Hippocampal formation (tissue), 2 donors: Measurements from ENCODE around the gene ARHGEF10L.

Source experiments
- DNase-seq, 2 donors: peaks; one replicate each; lab custom pipeline; 2025; lab: John Stamatoyannopoulos, UW

Gene ARHGEF10L

GRCh38 chr1:17550729-17551584, 11.5 kb downstream of the ARHGEF10L start:
- no peak for DNase-seq

DNA sequence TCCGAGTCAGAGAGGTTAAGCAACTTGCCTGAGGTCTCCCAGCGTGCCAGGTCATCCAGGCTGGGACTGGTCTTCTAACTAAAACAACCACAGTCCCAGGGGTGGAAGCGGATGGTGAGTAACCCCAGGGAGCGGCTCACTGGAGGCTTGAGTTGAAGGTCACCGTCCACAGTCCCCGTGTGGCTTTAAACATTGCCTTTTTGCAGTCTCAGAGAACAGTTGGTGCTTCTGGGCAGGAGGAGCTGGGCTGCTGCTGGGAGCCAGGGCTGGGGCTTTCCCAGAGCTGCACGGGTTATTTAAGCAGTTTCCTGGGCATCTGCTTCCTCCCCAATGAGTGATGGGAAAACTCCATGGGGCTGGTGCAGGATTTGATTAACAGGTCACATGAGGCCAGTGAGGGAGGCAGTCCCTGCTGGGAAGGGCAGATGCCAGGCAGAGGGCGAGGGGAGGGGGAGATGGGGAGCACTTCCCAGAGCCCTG, 12.3 kb downstream of the ARHGEF10L start:
- no peak for DNase-seq

GRCh38 chr1:17553975-17554700, 14.6 kb downstream of the ARHGEF10L start:
- no peak for DNase-seq

GRCh38 chr1:17554954-17555353, 15.5 kb downstream of the ARHGEF10L start:
- DNase-seq: no peak

DNA sequence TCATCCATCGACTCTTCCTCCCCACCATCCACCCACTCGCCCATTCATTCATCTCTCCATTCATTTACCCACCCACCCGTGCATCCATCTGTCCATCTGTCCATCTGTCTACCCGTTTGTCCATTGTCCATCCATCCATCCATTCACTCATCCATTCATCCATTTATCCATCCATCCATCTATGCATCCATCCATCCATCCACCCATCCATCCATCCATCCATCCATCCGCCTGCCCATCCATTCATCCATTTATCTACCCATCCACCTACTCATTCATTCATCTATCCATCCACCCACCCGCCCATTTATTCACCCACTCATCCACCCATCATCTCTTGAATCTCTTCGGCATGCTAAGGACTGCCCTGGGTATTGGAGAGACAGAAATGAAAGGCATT, 18.5 kb downstream of the ARHGEF10L start:
- DNase-seq: no peak

DNA sequence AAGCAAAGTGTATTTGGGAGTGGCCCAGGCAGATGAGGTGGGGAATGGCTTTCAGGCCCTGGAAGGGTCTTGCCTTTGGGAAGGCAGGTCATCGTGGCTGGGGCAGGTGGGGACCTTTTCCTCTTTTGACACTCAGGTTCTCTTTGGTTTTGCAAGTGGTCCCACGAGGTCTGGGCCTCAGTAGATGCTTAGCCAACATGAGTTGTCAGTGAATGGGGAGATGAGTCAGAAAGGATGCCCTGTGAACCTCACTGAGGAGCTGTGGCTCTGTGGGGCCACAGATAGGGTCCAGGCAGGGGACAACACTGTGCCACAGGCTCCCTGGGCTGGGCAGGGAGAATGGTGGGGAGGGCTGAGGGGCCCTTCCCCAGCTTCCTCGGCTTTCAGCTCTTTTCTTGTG, 19.0 kb downstream of the ARHGEF10L start:
- no peak for DNase-seq

GRCh38 chr1:17558954-17559614, 19.6 kb downstream of the ARHGEF10L start:
- DNase-seq: no peak

GRCh38 chr1:17559615-17560419, 20.3 kb downstream of the ARHGEF10L start:
- no peak for DNase-seq

DNA sequence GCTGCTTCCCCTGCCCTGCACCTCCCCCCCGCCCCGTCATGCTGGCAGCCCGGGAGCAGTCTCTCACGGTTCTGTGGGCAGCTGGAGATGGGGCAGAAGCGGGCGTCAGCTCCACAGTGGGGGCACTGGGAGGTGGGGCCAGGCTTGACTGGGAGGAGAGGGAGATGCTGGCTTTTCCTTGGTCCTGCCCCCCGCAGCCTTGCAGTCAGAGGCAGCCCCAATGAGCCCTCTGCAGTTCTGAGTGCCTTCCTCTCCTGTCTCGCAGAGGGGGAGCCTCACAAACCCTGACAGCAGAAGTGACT, 21.7 kb downstream of the ARHGEF10L start:
- DNase-seq: no peak

GRCh38 chr1:17561561-17561985, 22.1 kb downstream of the ARHGEF10L start:
- no peak for DNase-seq

GRCh38 chr1:17562375-17562774, 22.9 kb downstream of the ARHGEF10L start:
- DNase-seq: no peak

- DNase-seq: peak in 1 of 2 donors; percentile 11
Observed at GRCh38 chr1:17563494-17564281, 24.2 kb downstream of the ARHGEF10L start.

GRCh38 chr1:17564458-17565393, 25.2 kb downstream of the ARHGEF10L start:
- no peak for DNase-seq

DNA sequence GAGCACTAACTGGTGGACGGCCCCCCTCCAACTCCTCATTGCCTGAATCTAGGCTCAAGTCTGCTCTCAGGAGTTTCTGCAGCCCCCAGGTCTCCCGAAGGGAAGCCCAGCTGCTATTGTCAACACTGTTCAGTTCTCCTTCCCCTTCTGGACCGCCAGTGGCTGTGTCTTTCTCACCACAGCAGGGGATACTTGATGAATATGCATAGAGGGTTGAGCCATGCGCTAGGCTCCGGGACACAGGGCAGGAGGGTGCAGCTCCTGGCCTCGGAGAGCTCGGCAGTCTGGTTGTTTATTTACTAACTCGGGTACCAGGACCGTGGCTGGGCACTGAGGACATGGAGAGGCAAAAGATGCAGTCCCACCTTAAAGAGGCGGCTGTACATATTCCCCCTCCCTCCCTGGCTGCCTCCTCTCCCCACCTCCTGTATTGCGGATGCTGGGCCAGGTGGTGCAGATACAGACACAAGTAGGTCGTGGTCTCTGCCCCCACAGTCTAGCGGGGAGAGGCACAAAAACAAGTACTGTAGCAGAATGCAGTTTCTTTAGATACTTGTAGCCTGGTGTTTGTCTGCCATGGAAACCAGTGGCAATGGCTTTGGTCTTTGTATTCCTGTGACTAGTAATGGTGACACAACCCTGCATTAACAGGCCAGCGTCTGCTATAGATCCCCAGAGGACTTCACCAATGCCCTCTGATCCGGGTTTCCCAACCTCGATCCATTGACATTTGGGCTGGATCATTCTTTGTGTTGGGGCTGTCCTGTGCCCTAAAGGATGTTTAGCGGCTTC, 26.2 kb downstream of the ARHGEF10L start:
- DNase-seq: peak in 1 of 2 donors; percentile 33

GRCh38 chr1:17566417-17566816, 26.9 kb downstream of the ARHGEF10L start:
- no peak for DNase-seq

GRCh38 chr1:17566892-17567291, 27.4 kb downstream of the ARHGEF10L start:
- no peak for DNase-seq

GRCh38 chr1:17567582-17567981, 28.1 kb downstream of the ARHGEF10L start:
- no peak for DNase-seq

DNA sequence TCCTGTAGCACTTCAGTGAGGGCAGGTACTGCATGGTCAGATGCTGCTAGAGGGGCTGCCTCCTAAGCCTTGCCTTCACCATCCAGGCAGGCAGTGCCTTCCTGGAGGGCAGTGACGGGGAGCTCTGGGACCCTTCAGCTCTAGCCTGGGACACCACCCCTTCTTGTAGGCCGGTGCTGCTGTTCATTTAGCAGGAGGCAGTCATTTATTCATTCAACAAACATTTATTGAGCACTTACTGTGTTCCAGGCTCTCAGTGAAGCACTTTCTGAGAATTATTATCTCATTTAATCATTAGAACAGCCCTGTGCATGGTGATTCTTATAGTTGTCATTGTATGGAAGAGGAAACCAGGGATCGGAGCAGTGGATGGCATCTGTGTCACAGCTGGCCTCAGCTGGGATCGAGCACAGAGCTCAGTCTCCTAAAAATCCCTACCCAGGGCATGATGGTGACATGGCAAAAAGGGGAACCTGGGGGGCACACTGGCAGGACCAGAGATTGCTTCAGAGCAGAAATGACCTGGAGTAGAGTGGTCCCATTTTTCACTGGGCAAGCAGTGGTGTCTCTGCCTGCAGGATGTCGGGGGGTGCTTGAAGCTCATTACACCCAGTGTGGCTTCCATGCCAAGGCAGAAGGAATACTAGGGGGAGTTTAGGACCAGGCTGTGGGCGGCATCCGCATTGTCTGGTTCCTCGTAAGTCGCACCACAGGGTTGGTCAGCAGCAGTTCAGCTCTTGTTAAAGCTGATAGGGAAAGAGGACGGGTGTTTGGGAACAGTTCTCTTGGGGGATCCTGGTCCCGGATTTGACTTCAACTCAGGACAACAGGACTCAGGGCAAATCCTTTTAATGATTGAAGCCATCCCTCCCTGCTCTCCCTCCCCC, 28.8 kb downstream of the ARHGEF10L start:
- no peak for DNase-seq
